ENCODE data around the gene ATP2A2. TPM values are rescaled to one million over a fixed set of nuclear protein-coding genes. Genes with fewer than 3 reads are reported as not detected.
"Not testable (repeated sequence)": the region's sequence is repeated elsewhere in the genome, so short reads cannot be mapped to it uniquely, and the experiment has no call there.

The ATP2A2 gene
- total RNA-seq, 1 experiment from 2014 or later = 154 TPM

DNA sequence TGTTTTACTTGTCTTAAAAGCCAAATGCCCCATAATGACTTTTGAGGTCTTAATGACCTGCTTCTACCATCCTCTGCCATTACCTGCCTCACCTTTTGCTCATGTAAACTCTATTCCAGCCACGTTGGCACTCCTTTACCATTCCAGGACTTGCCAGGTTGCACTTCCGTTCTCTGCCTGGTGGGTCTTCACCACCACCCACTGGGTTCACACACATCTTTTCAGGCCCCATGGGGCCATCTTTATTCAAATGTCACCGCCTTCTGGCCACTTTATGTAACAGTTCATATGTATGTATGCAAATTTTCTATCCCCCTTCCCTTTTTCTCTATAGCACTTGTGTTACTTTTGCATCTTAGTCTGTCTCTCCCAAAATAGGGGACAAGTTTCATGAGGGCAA lies 57.7 kb downstream of the ATP2A2 start:
- ChIA-PET POLR2A (ENCODE audit: unreplicated experiment) (no interaction called here), CTCF (no interaction called here)
- Histone ChIP-seq H3K4me3 (no peak overlapping the region), H3K9me2 (ENCODE audit: insufficient read depth) (no peaks in the 10 kb centered on the region), H3K27me3 (ENCODE audit: insufficient read depth, low read depth) (no peaks in the 10 kb centered on the region), H3K4me1 (replicated peaks; ENCODE audit: insufficient read depth) (peaks cover 26% of the 10 kb centered on the region), H3K27ac (peak overlapping the region; percentile 34), H3K4me2 (peak overlapping the region; percentile 23; the same call in 1 of the 2 replicates), H3K36me3 (ENCODE audit: low read depth) (peaks cover 70% of the 10 kb centered on the region), H2AFZ (no peak overlapping the region), H3K9me3 (ENCODE audit: insufficient read depth, low read depth) (no peaks in the 10 kb centered on the region), H4K20me1 (ENCODE audit: insufficient read depth) (0 out of 2 replicates have a peak, but pooled peaks cover 3% of the 10 kb centered on the region), H3F3A (ENCODE audit: insufficient read depth, low read depth) (peaks cover 52% of the 10 kb centered on the region), H3K79me2 (ENCODE audit: low read depth) (peaks cover 14% of the 10 kb centered on the region; the same call in 1 of the 2 replicates)
- TF ChIP-seq EZH2 (IDR thresholded peaks at IDR 0.05; ENCODE audit: low read depth) (no peak), CTCF (conservative IDR thresholded peaks at IDR 0.05) (no peak)
- no TSS peak for BruUV-seq (replicated peaks)
- intact Hi-C loops (cut with micrococcal nuclease; ENCODE audit: unreplicated experiment) = no loop called here
- DNase-seq = no peak

DNA sequence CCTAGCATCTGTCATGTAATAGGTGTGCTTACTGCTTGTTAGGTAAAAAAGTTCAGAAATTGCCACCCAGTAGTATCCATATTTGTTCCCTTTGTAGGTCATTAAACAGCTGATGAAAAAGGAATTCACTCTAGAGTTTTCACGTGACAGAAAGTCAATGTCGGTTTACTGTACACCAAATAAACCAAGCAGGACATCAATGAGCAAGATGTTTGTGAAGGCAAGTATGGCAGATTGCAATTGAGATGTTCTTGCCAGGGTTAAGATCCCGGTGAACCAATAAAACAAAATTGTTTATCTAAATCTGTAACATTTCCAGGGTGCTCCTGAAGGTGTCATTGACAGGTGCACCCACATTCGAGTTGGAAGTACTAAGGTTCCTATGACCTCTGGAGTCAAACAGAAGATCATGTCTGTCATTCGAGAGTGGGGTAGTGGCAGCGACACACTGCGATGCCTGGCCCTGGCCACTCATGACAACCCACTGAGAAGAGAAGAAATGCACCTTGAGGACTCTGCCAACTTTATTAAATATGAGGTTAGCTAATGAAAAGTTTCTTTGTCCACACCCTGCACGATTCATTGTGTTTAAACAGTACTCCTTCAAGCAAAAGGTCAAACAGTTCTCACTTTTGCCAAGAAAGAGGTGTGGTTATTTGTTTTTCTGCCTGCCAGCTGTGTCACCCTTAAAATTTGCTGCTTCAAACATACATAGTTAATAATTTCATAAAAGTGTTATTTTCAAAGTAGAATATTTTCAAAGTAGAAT lies 58.3 kb downstream of the ATP2A2 start:
- Histone ChIP-seq H3K27ac (peak overlapping the region; percentile 34), H3K27me3 (ENCODE audit: insufficient read depth, low read depth) (no peaks in the 10 kb centered on the region), H3F3A (ENCODE audit: insufficient read depth, low read depth) (peaks cover 59% of the 10 kb centered on the region), H3K9me3 (ENCODE audit: insufficient read depth, low read depth) (no peaks in the 10 kb centered on the region), H2AFZ (no peak overlapping the region), H3K9me2 (ENCODE audit: insufficient read depth) (no peaks in the 10 kb centered on the region), H3K4me3 (no peak overlapping the region), H3K4me2 (peak overlapping the region; percentile 23), H4K20me1 (ENCODE audit: insufficient read depth) (no peaks in the 10 kb centered on the region), H3K79me2 (ENCODE audit: low read depth) (peaks cover 14% of the 10 kb centered on the region; the same call in 1 of the 2 replicates), H3K4me1 (replicated peaks; ENCODE audit: insufficient read depth) (peaks cover 32% of the 10 kb centered on the region), H3K36me3 (ENCODE audit: low read depth) (peaks cover 70% of the 10 kb centered on the region)
- intact Hi-C loops (cut with micrococcal nuclease; ENCODE audit: unreplicated experiment) = no loop called here
- TF ChIP-seq CTCF (conservative IDR thresholded peaks at IDR 0.05) (no peak), EZH2 (IDR thresholded peaks at IDR 0.05; ENCODE audit: low read depth) (no peak)
- no TSS peak for BruUV-seq (replicated peaks)
- ChIA-PET CTCF (no interaction called here), POLR2A (ENCODE audit: unreplicated experiment) (no interaction called here)
- DNase-seq = peak in 1 of 2 experiments; percentile 48

DNA sequence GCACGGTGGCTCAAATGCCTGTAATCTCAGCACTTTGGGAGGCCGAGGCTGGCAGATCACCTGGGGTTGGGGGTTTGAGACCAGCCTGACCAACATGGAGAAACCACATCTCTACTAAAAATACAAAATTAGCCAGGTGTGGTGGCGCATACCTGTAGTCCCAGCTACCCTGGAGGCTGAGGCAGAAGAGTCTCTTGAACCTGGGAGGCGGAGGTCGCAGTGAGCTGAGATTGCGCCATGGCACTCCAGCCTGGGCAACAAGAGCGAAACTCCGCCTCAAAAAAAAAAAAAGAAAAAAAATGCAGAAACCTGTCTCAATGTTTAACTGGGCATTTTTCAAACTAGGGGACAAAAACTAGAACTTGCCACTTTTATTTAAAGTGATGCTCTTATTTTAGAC lies 59.2 kb downstream of the ATP2A2 start:
- H3K4me3 ChIP-seq; H3K9me3 ChIP-seq (ENCODE audit: insufficient read depth, low read depth); POLR2A ChIA-PET (ENCODE audit: unreplicated experiment); H3K27me3 ChIP-seq (ENCODE audit: insufficient read depth, low read depth); CTCF ChIA-PET; H2AFZ ChIP-seq; DNase-seq; H3K4me2 ChIP-seq; H3K9me2 ChIP-seq (ENCODE audit: insufficient read depth); BruUV-seq (replicated peaks); intact Hi-C loops (cut with micrococcal nuclease; ENCODE audit: unreplicated experiment); H3K27ac ChIP-seq; H4K20me1 ChIP-seq (ENCODE audit: insufficient read depth): not testable (repeated sequence)
- Histone ChIP-seq H3K36me3 (ENCODE audit: low read depth) (peaks cover 69% of the 10 kb centered on the region), H3K4me1 (replicated peaks; ENCODE audit: insufficient read depth) (peaks cover 40% of the 10 kb centered on the region), H3K79me2 (ENCODE audit: low read depth) (peaks cover 14% of the 10 kb centered on the region; the same call in 1 of the 2 replicates), H3F3A (ENCODE audit: insufficient read depth, low read depth) (peaks cover 66% of the 10 kb centered on the region)

Data from PC-9 (cell line).